ENCODE data around the gene SHROOM2.
A peak's percentile ranks its signal among the peaks of the same experiment; 100 is the strongest.

The SHROOM2 gene

DNA sequence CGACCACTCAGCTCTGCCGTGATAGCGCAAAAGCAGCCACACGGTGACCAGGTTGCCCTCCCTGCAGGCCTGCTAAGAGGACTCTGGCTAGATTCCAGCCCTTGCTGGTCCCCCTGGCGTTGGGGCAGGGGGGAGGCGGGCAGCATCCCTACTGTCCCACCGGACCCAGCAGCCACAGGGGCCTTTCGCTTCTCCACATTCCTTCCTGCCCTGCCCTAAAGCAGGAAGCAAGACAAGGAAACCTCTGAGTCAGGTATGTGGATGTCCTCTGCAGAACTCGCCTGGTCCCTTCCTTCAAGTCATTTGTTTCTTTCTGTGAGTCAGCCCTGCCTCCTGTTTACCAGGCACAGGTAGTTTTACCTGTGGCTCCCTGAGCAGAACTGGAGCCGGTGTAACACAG is 120.7 kb downstream of the SHROOM2 start:
- DNase-seq: no peak

DNA sequence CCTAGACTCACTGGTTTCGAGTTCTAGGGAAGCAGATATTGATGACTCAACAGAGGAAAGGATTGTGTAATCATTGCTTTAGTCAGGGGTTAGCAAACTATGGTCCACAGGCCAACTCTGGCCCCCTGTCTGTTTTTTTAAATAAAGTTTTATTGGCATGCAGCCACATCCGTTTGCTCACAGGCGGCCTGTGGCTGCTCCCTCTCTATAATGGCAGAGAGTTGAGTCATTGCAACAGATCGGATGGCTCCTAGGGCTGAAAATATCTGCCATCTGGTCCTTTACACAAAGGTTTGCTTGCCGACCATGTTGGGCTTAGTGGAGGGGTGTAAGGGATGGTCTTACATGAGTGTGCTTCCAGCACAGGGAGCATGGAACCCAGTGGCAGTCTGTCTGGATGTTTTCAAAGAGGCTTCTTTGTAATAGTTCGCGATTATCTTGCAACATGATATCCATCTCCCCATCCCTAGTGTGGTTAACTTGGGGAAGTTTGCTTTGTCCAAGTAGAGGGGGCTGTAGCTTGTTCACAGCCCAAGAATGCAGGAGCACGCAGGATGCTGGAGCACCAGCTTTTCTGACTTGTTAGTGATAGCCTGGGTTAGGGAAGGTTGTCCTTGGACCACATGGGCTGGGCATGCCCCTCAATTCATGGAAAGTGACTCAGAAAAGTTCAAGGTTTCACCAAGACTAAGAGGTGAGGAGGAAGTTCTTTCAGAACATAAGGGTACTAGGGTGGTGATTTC is 121.6 kb downstream of the SHROOM2 start:
- no peak for DNase-seq

GRCh38 chrX:9909254-9909653 is 123.0 kb downstream of the SHROOM2 start:
- DNase-seq: no peak

GRCh38 chrX:9911487-9911886 is 125.3 kb downstream of the SHROOM2 start:
- no peak for DNase-seq

GRCh38 chrX:9912351-9913145 is 126.3 kb downstream of the SHROOM2 start:
- DNase-seq: no peak

GRCh38 chrX:9913146-9913433 is 126.9 kb downstream of the SHROOM2 start:
- no peak for DNase-seq

DNA sequence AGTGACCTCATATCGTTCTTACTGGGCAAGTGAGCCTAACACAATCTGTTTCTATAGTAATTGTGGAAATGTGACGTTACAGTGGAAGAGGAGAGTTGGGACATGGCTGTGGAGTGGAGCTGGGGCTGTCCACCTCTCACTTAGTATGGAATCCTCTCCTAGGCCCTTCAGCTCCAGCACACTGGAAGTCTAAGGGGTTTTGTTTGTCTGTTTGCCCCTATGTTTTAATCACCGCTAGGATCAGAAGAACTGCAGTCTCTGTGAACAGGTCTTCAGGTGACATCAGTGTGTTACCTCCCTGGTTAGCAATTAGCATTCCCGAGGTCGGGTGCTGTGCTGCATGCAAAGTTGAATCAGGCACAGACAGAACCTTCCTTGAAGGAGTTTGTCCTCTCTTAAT is 131.6 kb downstream of the SHROOM2 start:
- DNase-seq: no peak

DNA sequence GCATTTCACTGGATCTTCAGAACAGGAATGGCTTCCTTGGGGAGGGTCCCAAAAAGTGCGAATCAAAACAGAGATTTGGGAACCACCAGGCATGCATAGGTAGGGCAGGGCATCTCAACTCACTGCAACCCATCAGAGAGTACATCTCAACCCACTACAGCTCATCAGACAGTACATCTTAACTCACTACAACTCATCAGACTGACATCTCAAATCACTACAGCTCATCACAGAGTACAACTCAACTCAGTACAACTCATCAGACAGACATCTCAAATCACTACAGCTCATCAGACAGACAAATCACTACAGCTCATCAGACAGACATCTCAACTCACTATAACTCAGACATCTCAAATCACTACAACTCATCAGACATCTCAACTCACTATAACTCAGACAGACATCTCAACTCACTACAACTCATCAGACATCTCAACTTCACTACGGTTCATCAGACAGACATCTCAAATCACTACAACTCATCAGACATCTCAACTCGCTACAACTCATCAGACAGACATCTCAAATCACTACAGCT is 133.5 kb downstream of the SHROOM2 start:
- DNase-seq: no peak

DNA sequence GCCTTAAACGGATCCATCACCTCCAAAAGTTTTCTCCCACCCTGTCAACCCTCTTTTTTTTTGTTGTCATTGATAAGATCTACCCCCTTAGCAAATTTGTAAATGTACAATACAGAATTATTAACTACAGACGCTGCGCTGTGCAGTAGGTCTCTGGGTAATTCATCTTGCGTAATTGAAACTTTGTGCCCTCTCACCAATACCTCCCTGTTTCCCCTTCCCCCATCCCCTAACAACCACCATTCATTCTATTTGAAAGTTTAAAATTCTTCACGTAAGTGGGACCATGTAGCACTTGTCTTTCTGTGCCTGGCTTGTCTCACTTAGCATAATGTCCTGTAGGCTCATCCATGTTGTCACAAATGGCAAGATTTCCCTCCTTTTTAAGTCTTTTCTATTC is 135.2 kb downstream of the SHROOM2 start:
- no peak for DNase-seq

DNA sequence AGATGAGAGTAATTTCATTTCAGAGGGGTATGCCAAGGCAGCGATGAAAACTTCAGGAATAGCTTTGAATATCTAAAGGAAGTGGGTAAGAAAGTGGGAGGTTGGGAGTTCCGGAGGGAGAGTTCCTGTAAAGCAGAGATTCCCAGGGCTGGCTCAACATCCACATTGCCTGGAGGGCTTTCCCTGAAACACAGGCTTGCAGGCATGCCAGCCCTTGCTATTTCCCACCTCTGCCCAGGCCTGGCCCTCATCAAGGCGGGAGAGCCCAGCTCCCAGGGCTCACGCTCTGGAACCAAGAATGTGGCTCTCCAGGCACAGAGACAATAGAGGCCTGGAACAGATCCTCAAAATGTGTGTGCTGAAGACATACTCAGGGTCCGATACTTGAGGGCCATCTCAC is 137.1 kb downstream of the SHROOM2 start:
- DNase-seq: no peak

DNA sequence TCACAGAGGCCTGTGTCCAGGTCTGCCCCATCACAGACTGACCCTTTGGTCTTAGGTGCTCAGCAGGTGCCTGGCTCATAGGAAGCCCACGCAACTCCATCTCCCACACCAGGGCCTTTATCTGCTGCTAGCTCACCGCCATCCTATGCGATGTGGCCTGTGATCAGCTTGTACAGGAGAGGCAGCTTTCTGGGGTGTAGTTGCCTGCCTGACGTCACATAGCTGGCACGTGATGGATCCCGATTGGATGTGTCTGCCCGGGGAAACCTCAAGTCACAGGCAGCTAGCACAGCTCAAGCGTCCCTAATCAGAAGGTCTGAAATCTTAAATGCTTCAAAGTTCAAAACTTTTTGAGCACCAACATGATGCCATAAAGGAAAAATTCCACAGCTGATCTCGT is 139.8 kb downstream of the SHROOM2 start:
- no peak for DNase-seq

DNA sequence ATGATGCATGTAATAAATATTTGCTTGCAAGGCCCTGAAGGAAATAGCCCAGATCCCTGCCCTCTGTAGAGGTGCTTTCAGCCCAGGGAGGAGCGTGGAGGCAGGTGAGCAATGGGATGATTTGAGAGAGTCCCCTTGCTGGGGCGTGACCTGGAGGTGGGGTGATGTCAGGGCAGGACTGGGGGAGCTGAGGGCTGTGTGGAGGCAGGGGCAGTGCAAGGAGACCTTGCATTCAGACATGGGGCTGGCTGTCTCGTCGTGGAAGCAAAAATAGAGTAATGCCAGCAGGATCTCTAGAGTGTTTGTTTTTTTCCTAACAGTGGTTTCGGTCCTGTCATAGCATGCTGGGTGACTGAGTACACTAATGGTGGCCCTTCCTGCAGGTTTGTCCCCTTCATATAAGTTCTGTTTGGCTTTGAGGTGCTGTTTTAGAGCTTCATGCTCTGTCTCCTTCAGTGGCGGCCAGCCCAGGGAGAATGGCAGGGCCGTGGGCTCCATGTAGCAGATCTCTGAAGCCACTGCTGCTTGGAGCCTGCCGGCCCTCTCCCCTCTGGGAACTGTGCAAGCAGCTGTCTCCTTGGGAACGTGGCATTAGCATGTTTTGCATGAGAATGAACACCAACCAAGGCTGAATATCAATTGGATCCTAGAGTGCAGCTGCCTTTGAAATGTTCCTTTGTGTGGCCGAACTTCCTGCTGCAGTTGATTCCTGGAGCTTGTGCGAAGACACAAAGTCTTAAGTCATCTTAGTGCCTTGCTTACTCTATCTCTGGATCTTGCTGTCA is 141.7 kb downstream of the SHROOM2 start:
- DNase-seq: no peak

DNA sequence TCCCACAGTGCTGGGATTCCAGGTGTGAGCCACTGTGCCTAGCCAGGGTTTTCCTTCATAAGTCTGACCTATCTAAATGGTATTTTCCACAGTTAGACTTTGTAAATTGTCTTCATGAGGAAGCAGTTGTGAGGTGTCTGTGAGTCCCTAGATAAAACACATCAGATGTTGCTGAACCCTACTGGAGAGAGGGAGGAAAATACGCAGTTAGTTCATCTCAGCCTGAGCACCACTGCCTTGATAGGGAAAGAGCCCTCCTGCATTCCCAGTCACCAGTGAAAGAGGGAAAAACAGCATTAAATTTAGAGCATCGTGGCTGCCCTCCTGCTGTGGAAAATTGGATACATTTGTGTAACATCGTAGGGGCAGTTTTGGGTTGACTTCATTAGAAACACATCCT is 149.2 kb downstream of the SHROOM2 start:
- DNase-seq: no peak

DNA sequence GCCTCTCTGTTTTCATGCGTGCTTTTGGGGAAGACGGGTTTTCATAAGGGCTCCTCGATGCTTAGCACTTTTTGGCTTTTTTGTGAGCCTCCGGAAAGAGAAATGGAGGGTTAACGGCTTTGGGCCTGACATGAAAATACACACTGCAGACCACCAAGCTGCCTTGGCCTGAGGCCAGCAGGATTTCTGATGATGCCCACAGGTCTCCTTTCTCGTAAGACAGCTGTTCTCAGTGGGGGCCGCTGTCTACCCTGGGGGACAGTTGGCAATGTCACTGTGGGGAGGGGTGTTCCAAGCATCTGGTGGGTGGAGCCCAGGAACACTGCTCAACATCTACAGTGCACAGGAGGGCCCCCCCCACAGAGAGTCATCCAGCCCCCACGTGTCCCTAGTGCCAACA is 151.5 kb downstream of the SHROOM2 start:
- DNase-seq: no peak

- DNase-seq: no peak
These were observed 152.3 kb downstream of the SHROOM2 start for GRCh38 chrX:9938516-9938915.

GRCh38 chrX:9940421-9940820 is 154.2 kb downstream of the SHROOM2 start:
- no peak for DNase-seq

DNA sequence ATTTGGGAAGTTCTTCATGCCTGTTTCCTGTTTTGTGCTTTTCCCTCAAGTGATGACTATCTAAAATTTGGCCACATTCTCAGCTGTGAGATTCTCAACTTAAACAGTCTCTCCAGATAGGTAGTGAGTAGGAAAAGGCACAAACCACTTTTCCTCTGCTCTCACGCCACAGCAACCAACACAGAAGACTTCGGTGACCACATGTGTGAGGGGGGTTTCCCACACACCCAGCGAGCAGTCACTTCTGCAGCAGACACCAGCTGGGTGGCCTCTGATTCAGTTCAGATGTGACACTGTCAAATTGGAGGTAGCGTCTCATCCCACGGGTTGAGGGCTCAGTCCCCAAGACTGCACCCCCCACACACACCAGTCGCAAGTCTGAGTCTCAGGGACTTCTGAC is 155.9 kb downstream of the SHROOM2 start:
- peak; percentile 9 for DNase-seq

GRCh38 chrX:9943420-9943819 is 157.2 kb downstream of the SHROOM2 start:
- DNase-seq: no peak

- no peak for DNase-seq
These were observed 161.0 kb downstream of the SHROOM2 start for GRCh38 chrX:9947131-9947794.

GRCh38 chrX:9948406-9948805 is 162.2 kb downstream of the SHROOM2 start:
- no peak for DNase-seq

- no peak for DNase-seq
These were observed 166.1 kb downstream of the SHROOM2 start for GRCh38 chrX:9952300-9952699.

GRCh38 chrX:9953396-9953795 is 167.2 kb downstream of the SHROOM2 start:
- DNase-seq: no peak

DNA sequence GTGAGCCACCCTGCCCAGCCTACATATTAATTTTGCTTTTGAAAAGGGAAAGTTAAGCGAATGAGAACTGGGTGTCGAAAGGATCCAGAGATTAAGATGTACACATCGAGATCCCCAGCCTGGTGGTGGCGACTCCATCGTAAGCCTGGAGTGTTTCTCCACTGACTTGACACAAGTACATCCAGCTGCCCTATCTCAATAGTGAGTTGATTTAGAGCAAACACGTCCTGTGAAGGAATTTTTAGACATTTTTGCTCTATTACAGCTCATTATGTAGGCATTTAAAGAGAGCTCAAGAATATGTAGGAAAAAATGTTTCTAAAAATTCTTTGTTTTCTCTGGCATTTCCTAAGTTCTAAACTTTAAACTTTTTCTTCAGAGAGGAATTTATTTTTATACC is 169.3 kb downstream of the SHROOM2 start:
- no peak for DNase-seq
